ENCODE data around the gene SLC28A2. TPM values are rescaled to one million over a fixed set of nuclear protein-coding genes. Genes with fewer than 3 reads are reported as not detected.
"Not testable (repeated sequence)": the region's sequence is repeated elsewhere in the genome, so short reads cannot be mapped to it uniquely, and the experiment has no call there.

The SLC28A2 gene
- total RNA-seq, 1 donor from 2014 or later: not detected

DNA sequence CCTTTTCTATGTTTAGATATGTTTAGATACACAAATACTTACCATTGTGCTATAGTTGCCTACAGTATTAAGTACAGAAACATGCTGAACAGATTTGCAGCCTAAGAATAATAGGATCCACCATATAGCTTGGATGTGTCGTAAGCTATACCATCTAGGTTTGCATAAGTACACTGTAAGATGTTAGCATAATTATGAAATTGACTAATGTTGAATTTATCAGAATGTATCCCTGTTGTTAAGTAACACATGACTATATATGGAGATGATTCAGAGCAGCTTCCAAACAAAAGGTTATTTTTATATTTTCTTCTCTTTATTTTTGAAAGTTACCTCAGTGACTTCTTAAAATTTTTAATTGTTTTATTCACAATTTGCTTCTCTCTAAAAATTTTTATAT is 2.4 kb downstream of the SLC28A2 start:
- intact Hi-C loops (cut with DNase I): no loop called here
- DNase-seq (ENCODE audit: low spot score): no peak

DNA sequence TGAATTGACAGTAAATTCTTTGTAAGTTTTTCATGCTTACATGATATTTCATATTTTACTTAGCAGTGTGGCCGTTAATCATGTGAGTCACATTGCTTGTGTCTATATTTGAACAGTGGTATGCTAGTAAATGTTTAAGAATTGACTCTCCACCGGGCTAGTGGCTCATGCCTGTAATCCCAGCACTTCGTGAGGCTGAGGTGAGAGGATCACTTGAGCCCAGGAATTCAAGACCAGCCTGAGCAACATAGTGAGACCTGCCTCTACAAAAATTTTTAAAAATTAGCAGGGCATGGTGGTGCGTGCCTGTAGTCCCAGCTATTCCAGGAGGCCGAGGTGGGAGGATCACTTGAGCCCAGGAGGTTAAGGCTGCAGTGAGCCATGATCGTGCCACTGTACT is 2.8 kb downstream of the SLC28A2 start:
- DNase-seq (ENCODE audit: low spot score); intact Hi-C loops (cut with DNase I): not testable (repeated sequence)

- no peak for DNase-seq (ENCODE audit: low spot score)
- intact Hi-C loops (cut with DNase I): no loop called here
Measured at GRCh38 chr15:45259796-45260195, 7.8 kb downstream of the SLC28A2 start.

DNA sequence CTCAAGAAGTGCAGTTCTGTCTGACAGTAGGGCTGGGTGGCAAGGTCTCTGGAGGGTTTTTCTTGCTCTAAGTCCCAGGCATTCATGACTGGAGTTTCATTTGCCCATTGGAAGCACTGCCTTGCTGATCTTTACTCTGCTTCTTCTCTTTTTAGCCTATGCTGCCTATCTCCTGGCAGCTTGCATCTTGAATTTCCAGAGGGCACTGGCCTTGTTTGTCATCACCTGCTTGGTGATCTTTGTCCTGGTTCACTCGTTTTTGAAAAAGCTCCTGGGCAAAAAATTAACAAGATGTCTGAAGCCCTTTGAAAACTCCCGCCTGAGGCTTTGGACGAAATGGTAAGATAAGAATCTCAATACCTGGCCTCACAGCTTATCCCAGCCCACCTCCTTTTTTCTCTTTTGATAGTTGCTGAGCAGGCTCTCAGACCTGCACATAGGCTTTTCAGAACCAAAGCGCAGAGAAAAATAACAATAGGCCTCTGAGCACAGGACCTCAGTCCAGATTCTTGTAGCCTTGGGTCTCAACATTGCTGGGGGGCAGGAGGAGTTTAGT is 10.9 kb downstream of the SLC28A2 start:
- intact Hi-C loops (cut with DNase I): no loop called here
- DNase-seq (ENCODE audit: low spot score): no peak

DNA sequence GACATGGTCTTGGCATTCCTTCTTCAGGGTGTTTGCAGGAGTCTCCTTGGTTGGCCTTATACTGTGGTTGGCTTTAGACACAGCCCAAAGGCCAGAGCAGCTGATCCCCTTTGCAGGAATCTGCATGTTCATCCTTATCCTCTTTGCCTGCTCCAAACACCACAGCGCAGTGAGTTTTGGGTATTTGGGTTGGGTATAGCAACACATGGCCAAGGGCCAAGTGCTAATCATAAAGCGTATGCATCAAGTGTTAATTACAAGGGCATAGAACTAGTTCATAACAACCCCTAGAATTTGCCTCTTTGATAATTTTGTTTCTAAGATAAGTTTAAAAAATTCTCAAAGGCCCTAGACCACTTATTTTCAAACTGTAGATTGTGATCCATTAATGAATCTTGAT is 11.8 kb downstream of the SLC28A2 start:
- intact Hi-C loops (cut with DNase I): no loop called here
- no peak for DNase-seq (ENCODE audit: low spot score)

DNA sequence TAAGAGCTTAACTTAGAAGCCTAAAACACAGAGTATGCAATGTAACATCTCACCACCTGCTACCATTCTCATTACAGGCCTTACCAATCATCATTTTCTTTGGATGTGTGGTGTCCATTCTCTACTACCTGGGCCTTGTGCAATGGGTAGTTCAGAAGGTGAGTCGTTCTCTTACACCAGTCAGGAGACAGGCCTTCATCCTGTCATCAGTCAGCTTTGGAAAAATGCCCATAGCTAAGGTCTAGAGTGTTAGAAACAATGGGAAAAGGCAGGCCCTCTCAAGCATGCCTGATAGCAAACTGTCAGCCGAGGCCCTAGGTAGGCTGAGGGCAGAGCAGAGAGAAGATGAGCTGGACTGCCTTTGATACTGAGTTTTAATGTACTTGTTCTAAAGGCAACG is 13.5 kb downstream of the SLC28A2 start:
- intact Hi-C loops (cut with DNase I): no loop called here
- no peak for DNase-seq (ENCODE audit: low spot score)

- DNase-seq (ENCODE audit: low spot score): no peak
- intact Hi-C loops (cut with DNase I): no loop called here
Measured at GRCh38 chr15:45268135-45268534, 16.1 kb downstream of the SLC28A2 start.

DNA sequence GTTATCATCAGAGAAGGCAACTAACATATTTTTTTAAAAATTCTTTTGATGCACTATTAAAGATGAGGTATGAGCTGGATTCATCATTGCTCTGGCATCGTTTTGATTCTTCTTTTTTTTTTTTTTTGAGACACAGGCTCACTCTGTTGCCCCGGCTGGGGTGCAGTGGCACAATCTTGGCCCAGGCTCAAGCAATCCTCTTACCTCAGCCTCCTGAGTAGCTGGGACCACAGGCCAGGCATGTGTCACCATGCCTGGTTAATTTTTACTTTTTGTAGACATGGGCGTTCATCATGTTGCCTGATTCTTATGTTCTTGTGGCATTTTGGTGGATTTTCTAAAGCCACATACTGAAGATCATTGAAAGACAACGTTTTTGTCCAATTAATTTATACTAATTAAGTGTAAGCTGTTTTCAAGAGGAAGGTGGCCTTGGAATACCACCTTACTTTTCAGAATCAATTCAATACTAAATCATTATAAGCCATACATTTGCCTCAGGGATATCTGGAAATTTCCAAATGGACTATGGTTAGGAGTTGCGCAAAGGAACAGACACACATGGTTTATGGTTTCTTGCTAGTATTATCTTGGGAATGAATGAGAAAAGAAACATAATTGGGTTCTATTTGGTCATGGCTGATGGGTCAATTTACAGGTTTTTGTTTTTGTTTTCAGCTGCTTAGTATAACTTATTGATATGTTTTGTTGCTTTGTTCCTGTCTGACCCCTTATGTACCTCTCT is 22.8 kb downstream of the SLC28A2 start:
- intact Hi-C loops (cut with DNase I): no loop called here
- DNase-seq (ENCODE audit: low spot score): no peak

DNA sequence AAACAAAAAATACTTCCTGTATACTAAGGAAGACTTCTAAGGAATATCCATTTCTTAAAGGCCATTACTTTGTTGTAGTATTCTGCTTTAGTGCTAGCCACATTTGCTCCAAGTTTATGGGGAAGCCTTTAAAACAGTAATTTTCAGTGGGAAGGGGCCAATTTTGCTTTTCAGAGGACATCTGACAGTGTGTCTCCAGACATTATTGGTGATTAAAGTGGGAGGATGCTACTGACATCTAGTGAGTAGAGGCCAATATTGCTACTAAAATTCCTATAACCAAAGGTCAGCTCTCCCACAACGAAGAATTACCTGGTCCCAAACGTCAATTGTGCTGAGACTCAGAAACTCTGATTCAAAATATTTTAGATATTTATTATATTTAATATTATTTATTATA is 24.8 kb downstream of the SLC28A2 start:
- intact Hi-C loops (cut with DNase I): no loop called here

GRCh38 chr15:45279024-45279698 is 27.1 kb downstream of the SLC28A2 start:
- DNase-seq (ENCODE audit: low spot score): peak; percentile 98
- intact Hi-C loops (cut with DNase I): loop anchor here (2.0 kb wide), 1 partner anchor 78 kb away; no protein-coding TSS in a partner anchor

More for the DNA sequence above, 24.8 kb downstream of the SLC28A2 start:
- DNase-seq (ENCODE audit: low spot score): no peak

GRCh38 chr15:45285413-45285812 is 33.4 kb downstream of the SLC28A2 start:
- intact Hi-C loops (cut with DNase I): no loop called here
- no peak for DNase-seq (ENCODE audit: low spot score)

GRCh38 chr15:45287390-45287956 is 35.4 kb downstream of the SLC28A2 start:
- intact Hi-C loops (cut with DNase I): no loop called here

GRCh38 chr15:45288947-45289346 is 36.9 kb downstream of the SLC28A2 start:
- intact Hi-C loops (cut with DNase I): no loop called here
- DNase-seq (ENCODE audit: low spot score): no peak

More at GRCh38 chr15:45287390-45287956, 35.4 kb downstream of the SLC28A2 start:
- no peak for DNase-seq (ENCODE audit: low spot score)

DNA sequence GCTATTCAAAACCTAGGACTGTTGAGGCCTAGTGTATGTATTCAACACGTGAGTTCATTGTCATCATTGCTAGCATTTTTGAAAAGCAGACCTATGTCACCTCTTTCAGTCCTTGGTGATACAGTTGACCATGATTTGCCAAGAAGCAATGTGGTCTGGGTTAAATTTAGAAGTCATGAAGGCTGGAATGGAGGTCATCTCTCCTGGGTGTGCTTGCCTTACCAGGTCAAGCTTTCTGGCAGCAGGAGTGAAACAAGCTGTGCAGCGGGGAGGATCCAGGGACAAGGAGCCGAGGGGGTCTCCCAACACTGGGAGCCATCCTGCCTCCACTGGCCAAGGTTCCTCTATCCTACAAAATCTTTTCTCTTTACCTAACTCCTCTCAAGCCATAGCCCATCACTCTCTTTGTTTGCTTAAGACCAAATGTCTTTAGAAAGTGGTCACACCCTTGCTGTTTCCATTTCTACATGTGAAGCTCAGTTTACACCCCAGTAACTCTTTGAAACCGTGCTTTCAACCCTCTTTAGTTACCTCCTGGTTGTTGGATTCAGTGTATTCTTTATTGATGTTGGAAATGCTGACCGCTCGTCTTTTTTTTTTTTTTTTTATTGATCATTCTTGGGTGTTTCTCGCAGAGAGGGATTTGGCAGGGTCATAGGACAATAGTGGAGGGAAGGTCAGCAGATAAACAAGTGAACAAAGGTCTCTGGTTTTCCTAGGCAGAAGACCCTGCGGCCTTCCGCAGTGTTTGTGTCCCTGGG is 40.0 kb downstream of the SLC28A2 start:
- no peak for DNase-seq (ENCODE audit: low spot score)
- intact Hi-C loops (cut with DNase I): no loop called here

- intact Hi-C loops (cut with DNase I); DNase-seq (ENCODE audit: low spot score): not testable (repeated sequence)
Measured at GRCh38 chr15:45293326-45293725, 41.3 kb downstream of the SLC28A2 start.

DNA sequence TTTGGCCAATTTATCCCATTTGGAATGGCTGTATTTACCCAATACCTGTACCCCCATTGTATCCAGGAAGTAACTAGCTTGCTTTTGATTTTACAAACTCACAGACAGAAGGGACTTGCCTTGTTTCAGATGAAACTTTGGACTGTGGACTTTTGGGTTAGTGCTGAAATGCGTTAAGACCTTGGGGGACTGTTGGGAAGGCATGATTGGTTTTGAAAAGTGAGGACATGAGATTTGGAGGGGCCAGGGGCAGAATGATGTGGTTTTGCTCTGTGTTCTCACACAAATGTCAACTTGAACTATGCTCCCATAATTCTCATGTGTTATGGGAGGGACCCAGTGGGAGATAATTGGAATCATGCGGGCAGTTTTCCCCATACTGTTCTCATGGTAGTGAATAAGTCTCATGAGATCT is 46.9 kb downstream of the SLC28A2 start:
- DNase-seq (ENCODE audit: low spot score); intact Hi-C loops (cut with DNase I): not testable (repeated sequence)

DNA sequence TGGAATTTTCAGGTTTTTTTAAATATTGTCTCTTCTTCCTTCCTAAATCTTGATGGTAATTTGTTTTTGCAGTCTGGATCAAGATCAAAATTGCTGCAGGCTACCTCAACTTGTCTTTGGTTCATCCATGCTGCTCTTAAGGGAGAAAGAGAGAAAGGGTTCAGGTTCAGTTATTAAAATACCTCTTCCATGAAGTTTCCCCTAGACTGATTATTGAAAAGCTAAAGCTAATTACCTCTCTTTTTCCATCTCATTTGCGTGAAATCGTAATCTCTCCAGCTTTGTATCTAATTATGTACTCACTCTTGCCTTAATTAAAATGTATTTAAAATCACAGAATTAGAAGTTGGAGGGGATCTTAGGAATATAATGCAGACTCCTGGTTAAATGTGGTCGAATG is 52.7 kb downstream of the SLC28A2 start:
- intact Hi-C loops (cut with DNase I): no loop called here
- DNase-seq (ENCODE audit: low spot score): no peak

- intact Hi-C loops (cut with DNase I): loop anchor here (2.0 kb wide), 1 partner anchor 97 kb away; a partner anchor contains a TSS
- no peak for DNase-seq (ENCODE audit: low spot score)
Measured at GRCh38 chr15:45306105-45306504, 54.1 kb downstream of the SLC28A2 start.

GRCh38 chr15:45307230-45307924 is 55.3 kb downstream of the SLC28A2 start:
- DNase-seq (ENCODE audit: low spot score): no peak

More at GRCh38 chr15:45307230-45307924, 55.3 kb downstream of the SLC28A2 start:
- intact Hi-C loops (cut with DNase I): loop anchor here (2.0 kb wide), 1 partner anchor 95 kb away; a partner anchor contains a TSS
